ENCODE results near the gene OLA1.

Gene OLA1

GRCh38 chr2:174149530-174149929 lies 98.8 kb downstream of the OLA1 start:
- no peak for TF ChIP-seq ZNF274 (IDR thresholded peaks at IDR 0.05; ENCODE audit: low read depth, low read length)
- TF ChIP-seq SUZ12 (IDR thresholded peaks at IDR 0.05; ENCODE audit: extremely low read depth, insufficient read depth, insufficient read length) = no peak
- TF ChIP-seq YY1 (IDR thresholded peaks at IDR 0.05; ENCODE audit: insufficient read depth, insufficient read length) = no peak
- no peaks in the 10 kb centered on the region for H3K4me1 ChIP-seq (ENCODE audit: insufficient read depth, insufficient read length)
- H3K9me3 ChIP-seq (ENCODE audit: insufficient read depth, low read length) = no peaks in the 10 kb centered on the region
- H3K27me3 ChIP-seq (ENCODE audit: insufficient read depth, insufficient read length) = no peaks in the 10 kb centered on the region
- DNase-seq (ENCODE audit: low read depth, low spot score) = no peak
- H3K36me3 ChIP-seq (ENCODE audit: insufficient read depth, insufficient read length, low read length) = no peaks in the 10 kb centered on the region
- no peak overlapping the region for H3K4me3 ChIP-seq (ENCODE audit: insufficient read length, low read depth)
- no peak overlapping the region for H3K9ac ChIP-seq (ENCODE audit: insufficient read length, low read depth)

GRCh38 chr2:174148833-174149232 lies 99.5 kb downstream of the OLA1 start:
- Histone ChIP-seq H3K27me3 (ENCODE audit: insufficient read depth, insufficient read length) (no peaks in the 10 kb centered on the region), H3K4me1 (ENCODE audit: insufficient read depth, insufficient read length) (no peaks in the 10 kb centered on the region), H3K4me3 (ENCODE audit: insufficient read length, low read depth) (no peak overlapping the region), H3K36me3 (ENCODE audit: insufficient read depth, insufficient read length, low read length) (no peaks in the 10 kb centered on the region), H3K9ac (ENCODE audit: insufficient read length, low read depth) (no peak overlapping the region), H3K9me3 (ENCODE audit: insufficient read depth, low read length) (no peaks in the 10 kb centered on the region)
- TF ChIP-seq YY1 (IDR thresholded peaks at IDR 0.05; ENCODE audit: insufficient read depth, insufficient read length) (no peak), SUZ12 (IDR thresholded peaks at IDR 0.05; ENCODE audit: extremely low read depth, insufficient read depth, insufficient read length) (no peak), ZNF274 (IDR thresholded peaks at IDR 0.05; ENCODE audit: low read depth, low read length) (no peak)
- no peak for DNase-seq (ENCODE audit: low read depth, low spot score)

DNA sequence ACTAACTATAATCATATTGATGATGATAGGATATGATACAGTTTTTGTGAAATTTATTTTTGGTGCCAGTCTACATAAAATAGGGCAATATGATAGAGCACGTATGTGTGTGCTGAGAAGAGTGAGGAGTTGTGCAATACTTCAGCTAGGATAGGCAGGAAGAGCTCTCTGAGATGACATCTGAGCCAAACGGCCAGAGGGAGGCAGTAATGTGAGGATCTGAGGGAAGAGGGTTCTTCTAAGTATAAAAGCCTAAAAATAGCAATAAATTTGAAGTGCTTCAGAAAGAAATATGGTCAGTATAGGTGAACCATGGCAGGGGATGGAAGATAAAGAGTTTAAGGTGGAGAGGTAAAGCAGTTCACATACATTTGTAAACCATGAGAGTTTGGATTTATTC lies 102.5 kb downstream of the OLA1 start:
- no peak for TF ChIP-seq SUZ12 (IDR thresholded peaks at IDR 0.05; ENCODE audit: extremely low read depth, insufficient read depth, insufficient read length)
- TF ChIP-seq ZNF274 (IDR thresholded peaks at IDR 0.05; ENCODE audit: low read depth, low read length) = no peak
- no peak for TF ChIP-seq YY1 (IDR thresholded peaks at IDR 0.05; ENCODE audit: insufficient read depth, insufficient read length)
- Histone ChIP-seq H3K9ac (ENCODE audit: insufficient read length, low read depth) (no peak overlapping the region), H3K4me1 (ENCODE audit: insufficient read depth, insufficient read length) (no peaks in the 10 kb centered on the region), H3K36me3 (ENCODE audit: insufficient read depth, insufficient read length, low read length) (no peaks in the 10 kb centered on the region), H3K9me3 (ENCODE audit: insufficient read depth, low read length) (no peaks in the 10 kb centered on the region), H3K27me3 (ENCODE audit: insufficient read depth, insufficient read length) (no peaks in the 10 kb centered on the region), H3K4me3 (ENCODE audit: insufficient read length, low read depth) (no peak overlapping the region)
- no peak for DNase-seq (ENCODE audit: low read depth, low spot score)

DNA sequence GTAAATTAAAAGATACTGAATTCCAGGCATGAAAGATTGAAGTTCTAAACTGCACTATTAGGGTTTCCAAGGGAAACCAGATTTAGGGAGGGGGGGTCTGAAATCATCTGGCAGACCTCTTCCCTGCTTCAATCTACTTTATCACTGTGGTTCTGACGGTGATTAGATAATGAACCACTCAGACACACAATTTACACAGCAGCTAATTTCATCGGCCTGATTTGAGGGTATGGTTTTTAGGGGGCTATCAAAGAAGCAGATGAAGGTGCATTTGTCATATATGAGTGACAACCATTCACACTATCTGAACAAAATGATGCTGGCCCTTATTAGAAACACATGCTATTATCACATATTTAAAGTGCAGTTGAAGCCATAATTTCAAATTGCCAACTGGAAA lies 106.0 kb downstream of the OLA1 start:
- no peak for DNase-seq (ENCODE audit: low read depth, low spot score)
- Histone ChIP-seq H3K4me1 (ENCODE audit: insufficient read depth, insufficient read length) (no peaks in the 10 kb centered on the region), H3K9ac (ENCODE audit: insufficient read length, low read depth) (no peak overlapping the region), H3K9me3 (ENCODE audit: insufficient read depth, low read length) (peaks cover 6% of the 10 kb centered on the region; the same call in 1 of the 2 replicates), H3K36me3 (ENCODE audit: insufficient read depth, insufficient read length, low read length) (peaks cover 15% of the 10 kb centered on the region), H3K27me3 (ENCODE audit: insufficient read depth, insufficient read length) (no peaks in the 10 kb centered on the region), H3K4me3 (ENCODE audit: insufficient read length, low read depth) (no peak overlapping the region)
- TF ChIP-seq SUZ12 (IDR thresholded peaks at IDR 0.05; ENCODE audit: extremely low read depth, insufficient read depth, insufficient read length) (no peak), YY1 (IDR thresholded peaks at IDR 0.05; ENCODE audit: insufficient read depth, insufficient read length) (no peak), ZNF274 (IDR thresholded peaks at IDR 0.05; ENCODE audit: low read depth, low read length) (no peak)

- H3K36me3 ChIP-seq (ENCODE audit: insufficient read depth, insufficient read length, low read length) = peaks cover 18% of the 10 kb centered on the region
- no peak for DNase-seq (ENCODE audit: low read depth, low spot score)
These were observed 110.2 kb downstream of the OLA1 start for GRCh38 chr2:174138161-174138560.

GRCh38 chr2:174135981-174136380 lies 112.4 kb downstream of the OLA1 start:
- Histone ChIP-seq H3K27me3 (ENCODE audit: insufficient read depth, insufficient read length) (no peaks in the 10 kb centered on the region), H3K4me3 (ENCODE audit: insufficient read length, low read depth) (no peak overlapping the region), H3K36me3 (ENCODE audit: insufficient read depth, insufficient read length, low read length) (peaks cover 18% of the 10 kb centered on the region), H3K9ac (ENCODE audit: insufficient read length, low read depth) (no peak overlapping the region), H3K4me1 (ENCODE audit: insufficient read depth, insufficient read length) (no peaks in the 10 kb centered on the region), H3K9me3 (ENCODE audit: insufficient read depth, low read length) (peaks cover 10% of the 10 kb centered on the region; the same call in 1 of the 2 replicates)
- no peak for DNase-seq (ENCODE audit: low read depth, low spot score)
- no peak for TF ChIP-seq SUZ12 (IDR thresholded peaks at IDR 0.05; ENCODE audit: extremely low read depth, insufficient read depth, insufficient read length)
- TF ChIP-seq ZNF274 (IDR thresholded peaks at IDR 0.05; ENCODE audit: low read depth, low read length) = no peak
- TF ChIP-seq YY1 (IDR thresholded peaks at IDR 0.05; ENCODE audit: insufficient read depth, insufficient read length) = no peak

More at GRCh38 chr2:174138161-174138560, 110.2 kb downstream of the OLA1 start:
- H3K9me3 ChIP-seq (ENCODE audit: insufficient read depth, low read length) = peaks cover 10% of the 10 kb centered on the region; the same call in 1 of the 2 replicates
- H3K27me3 ChIP-seq (ENCODE audit: insufficient read depth, insufficient read length) = no peaks in the 10 kb centered on the region
- TF ChIP-seq YY1 (IDR thresholded peaks at IDR 0.05; ENCODE audit: insufficient read depth, insufficient read length) (no peak), ZNF274 (IDR thresholded peaks at IDR 0.05; ENCODE audit: low read depth, low read length) (no peak), SUZ12 (IDR thresholded peaks at IDR 0.05; ENCODE audit: extremely low read depth, insufficient read depth, insufficient read length) (no peak)
- H3K4me1 ChIP-seq (ENCODE audit: insufficient read depth, insufficient read length) = no peaks in the 10 kb centered on the region
- no peak overlapping the region for H3K9ac ChIP-seq (ENCODE audit: insufficient read length, low read depth)
- no peak overlapping the region for H3K4me3 ChIP-seq (ENCODE audit: insufficient read length, low read depth)

DNA sequence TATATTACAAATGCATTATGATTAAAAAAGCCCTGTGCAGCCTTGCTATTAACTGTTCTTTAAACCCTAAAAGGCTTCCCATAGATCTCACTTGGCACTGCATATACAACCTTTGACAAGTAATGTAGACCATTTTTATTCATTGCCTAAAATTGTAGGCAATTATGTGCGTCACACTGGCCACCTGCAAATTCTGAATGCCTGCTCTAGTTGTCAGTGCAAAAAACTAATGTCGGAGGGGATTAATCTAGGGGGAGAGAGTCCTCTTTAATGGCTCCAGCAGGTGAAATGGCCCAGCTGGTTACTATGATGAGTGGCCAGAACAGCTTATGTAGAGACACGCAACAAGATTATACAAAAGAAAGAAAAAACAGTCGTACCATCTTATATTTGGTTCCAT lies 123.2 kb downstream of the OLA1 start:
- TF ChIP-seq ZNF274 (IDR thresholded peaks at IDR 0.05; ENCODE audit: low read depth, low read length) (no peak), YY1 (IDR thresholded peaks at IDR 0.05; ENCODE audit: insufficient read depth, insufficient read length) (no peak), SUZ12 (IDR thresholded peaks at IDR 0.05; ENCODE audit: extremely low read depth, insufficient read depth, insufficient read length) (no peak)
- no peak for DNase-seq (ENCODE audit: low read depth, low spot score)
- no peaks in the 10 kb centered on the region for H3K4me1 ChIP-seq (ENCODE audit: insufficient read depth, insufficient read length)
- H3K36me3 ChIP-seq (ENCODE audit: insufficient read depth, insufficient read length, low read length) = peaks cover 5% of the 10 kb centered on the region
- no peak overlapping the region for H3K9ac ChIP-seq (ENCODE audit: insufficient read length, low read depth)
- H3K9me3 ChIP-seq (ENCODE audit: insufficient read depth, low read length) = no peaks in the 10 kb centered on the region
- H3K27me3 ChIP-seq (ENCODE audit: insufficient read depth, insufficient read length) = no peaks in the 10 kb centered on the region
- no peak overlapping the region for H3K4me3 ChIP-seq (ENCODE audit: insufficient read length, low read depth)
